PC-9 (cell line): ENCODE measurements around the gene R3HDM1.

Experiments
- EZH2 ChIP-seq: fragments of 200-600 bp; sonication (generic); IDR thresholded peaks from 2 replicates; pipeline ENCODE4 v1.8.0; 2017; ENCODE audit warnings: antibody characterized with exemption, low read depth
- TF ChIP-seq, protein P1 (sequence below): fragments of 200-600 bp; sonication (generic); conservative IDR thresholded peaks from 2 replicates; pipeline ENCODE4 v1.6.1; 2017; ENCODE audit warnings: mixed run types, antibody characterized with exemption, mild to moderate bottlenecking, moderate library complexity

DNA sequence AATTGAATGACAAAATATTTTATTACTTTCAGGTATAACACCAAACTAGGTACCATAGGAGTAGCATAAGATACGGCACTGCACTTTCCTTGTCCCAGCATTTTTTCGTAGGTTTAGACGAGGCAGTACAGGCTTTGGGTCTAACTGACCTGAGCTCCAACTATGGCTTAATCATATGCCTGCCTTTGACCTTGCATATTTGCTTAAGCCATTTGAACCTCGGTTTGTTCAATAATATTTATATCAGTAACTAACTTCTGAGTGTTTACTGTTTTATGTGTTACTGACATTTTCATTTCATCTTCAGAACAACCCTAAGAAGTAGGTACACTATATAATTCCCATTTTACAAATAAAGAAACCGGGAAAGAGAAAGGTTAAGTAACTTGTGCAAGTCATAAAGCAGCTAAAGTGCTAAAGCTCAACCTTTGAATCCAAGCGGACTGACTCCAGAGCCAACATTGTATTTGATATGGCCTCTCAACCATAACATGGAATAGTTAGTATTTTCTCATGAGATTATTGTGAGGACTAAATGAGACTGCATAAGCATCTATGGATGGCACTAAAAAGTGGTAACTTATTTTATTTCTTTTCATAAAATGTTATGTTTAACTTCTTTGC lies 104.0 kb downstream of the R3HDM1 start:
- TF ChIP-seq, protein P1, sequence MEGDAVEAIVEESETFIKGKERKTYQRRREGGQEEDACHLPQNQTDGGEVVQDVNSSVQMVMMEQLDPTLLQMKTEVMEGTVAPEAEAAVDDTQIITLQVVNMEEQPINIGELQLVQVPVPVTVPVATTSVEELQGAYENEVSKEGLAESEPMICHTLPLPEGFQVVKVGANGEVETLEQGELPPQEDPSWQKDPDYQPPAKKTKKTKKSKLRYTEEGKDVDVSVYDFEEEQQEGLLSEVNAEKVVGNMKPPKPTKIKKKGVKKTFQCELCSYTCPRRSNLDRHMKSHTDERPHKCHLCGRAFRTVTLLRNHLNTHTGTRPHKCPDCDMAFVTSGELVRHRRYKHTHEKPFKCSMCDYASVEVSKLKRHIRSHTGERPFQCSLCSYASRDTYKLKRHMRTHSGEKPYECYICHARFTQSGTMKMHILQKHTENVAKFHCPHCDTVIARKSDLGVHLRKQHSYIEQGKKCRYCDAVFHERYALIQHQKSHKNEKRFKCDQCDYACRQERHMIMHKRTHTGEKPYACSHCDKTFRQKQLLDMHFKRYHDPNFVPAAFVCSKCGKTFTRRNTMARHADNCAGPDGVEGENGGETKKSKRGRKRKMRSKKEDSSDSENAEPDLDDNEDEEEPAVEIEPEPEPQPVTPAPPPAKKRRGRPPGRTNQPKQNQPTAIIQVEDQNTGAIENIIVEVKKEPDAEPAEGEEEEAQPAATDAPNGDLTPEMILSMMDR = no peak
- TF ChIP-seq EZH2 = no peak
